ENCODE results near the gene TBC1D10B.

DNA sequence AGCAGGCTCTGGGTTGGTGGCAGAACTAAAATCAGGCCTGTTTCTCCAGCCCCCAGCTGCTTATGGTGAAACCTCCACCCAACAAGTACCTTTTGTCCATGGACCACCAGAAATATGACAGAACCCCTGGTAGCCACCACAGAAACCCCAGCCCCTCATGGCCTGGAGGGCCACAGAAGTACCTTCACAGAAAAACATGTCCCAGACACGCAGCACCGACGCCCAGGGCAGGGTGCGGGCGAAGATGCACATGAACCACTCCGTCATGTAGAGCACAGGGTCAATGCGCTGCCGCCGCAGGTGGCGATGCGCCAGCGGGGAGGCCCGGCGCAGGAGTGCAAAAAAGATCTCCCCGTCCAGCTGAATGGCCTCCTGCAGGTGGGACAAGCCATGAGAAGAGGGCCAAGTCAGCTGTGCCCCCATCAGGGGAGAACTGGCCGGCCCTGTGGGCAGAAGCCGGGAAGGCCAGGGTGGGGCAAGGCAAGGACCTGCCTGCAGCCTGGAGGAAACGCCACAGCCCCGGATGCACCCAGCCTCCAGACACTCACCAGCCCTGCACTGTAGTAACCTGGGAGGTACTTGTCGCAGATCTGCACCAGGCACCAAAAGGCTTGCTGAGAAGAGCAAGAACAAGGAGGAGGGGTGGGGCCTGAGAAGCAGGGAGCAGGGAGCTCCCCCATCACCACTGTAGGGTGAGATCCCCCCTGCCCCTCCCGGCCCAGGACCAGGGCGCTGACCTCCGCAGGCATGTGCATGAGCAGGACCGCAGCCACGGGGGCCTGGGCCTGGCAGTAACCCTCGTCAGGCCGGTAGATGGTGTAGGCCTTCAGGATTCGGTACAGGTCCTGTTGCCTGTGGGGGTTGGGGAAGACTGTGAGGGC is 11.1 kb downstream of the TBC1D10B start:
- TF ChIP-seq, protein P1, sequence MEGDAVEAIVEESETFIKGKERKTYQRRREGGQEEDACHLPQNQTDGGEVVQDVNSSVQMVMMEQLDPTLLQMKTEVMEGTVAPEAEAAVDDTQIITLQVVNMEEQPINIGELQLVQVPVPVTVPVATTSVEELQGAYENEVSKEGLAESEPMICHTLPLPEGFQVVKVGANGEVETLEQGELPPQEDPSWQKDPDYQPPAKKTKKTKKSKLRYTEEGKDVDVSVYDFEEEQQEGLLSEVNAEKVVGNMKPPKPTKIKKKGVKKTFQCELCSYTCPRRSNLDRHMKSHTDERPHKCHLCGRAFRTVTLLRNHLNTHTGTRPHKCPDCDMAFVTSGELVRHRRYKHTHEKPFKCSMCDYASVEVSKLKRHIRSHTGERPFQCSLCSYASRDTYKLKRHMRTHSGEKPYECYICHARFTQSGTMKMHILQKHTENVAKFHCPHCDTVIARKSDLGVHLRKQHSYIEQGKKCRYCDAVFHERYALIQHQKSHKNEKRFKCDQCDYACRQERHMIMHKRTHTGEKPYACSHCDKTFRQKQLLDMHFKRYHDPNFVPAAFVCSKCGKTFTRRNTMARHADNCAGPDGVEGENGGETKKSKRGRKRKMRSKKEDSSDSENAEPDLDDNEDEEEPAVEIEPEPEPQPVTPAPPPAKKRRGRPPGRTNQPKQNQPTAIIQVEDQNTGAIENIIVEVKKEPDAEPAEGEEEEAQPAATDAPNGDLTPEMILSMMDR (IDR thresholded peaks at IDR 0.05): no peak
- TF ChIP-seq POLR2A (IDR thresholded peaks at IDR 0.05): no peak

Measured in right lobe of liver (tissue), 4 donors.